Measurements from ENCODE around the gene RASD2.

RASD2 gene

GRCh38 chr22:35561796-35562526 is 21.3 kb downstream of the RASD2 start:
- no peak for DNase-seq

DNA sequence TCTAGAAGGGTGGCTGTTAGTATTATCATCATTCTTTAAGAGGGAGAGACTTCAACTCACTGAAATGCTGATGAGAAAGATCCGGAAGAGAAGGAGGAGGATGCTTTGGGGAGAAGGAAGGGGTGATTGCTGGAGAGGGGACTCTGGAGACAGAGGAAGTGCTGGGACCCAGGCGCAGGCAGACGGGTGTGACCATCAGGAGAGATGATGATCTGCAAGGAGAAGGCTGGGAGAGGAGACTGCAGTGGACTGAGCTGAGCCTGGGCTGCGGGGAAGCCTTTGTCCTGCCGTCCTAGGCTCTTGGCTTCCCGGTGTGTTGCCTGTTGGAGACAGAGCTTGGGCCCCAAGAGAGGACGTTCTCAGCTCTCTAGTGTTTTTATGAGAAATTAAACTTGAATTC is 22.6 kb downstream of the RASD2 start:
- DNase-seq = no peak

GRCh38 chr22:35564975-35565867 is 24.6 kb downstream of the RASD2 start:
- no peak for DNase-seq

DNA sequence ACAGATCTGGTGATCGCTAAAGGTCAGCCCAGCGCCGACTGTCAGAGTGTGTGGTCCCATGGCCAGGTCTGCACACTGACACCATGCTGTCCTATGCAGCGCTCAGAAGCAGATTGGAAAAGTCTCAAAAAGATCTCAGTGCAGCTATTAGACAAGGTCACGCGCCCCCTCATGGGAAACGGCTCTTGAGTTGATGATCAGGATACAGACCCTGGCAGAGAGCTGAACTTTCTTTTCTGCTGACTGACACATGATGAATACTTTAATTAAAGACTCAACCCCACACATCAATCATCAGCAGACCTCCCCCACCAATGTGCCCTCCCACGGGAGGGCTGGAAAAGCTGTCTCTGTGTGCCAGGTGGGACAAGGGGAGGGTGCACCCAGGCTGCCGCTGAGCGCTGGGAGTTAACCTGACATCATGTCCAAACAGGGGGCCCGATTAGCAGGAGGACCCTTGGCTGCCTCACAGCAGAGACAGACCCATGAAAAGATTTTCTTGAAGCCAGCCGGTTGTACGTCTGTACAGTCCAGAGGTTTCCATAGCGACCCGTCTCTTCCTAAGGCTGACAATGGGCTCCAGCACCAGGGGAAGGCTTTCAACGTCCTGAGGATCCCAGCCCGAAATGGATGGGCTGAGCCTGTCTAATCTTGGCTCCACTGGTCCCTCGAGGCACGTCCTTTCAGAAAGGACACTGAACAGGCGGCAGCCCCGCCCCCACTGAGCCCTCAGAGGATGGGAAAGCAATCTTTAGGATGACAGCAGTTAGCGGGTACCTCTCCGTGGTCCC is 26.9 kb downstream of the RASD2 start:
- no peak for DNase-seq

GRCh38 chr22:35568751-35569739 is 28.4 kb downstream of the RASD2 start:
- DNase-seq = no peak

DNA sequence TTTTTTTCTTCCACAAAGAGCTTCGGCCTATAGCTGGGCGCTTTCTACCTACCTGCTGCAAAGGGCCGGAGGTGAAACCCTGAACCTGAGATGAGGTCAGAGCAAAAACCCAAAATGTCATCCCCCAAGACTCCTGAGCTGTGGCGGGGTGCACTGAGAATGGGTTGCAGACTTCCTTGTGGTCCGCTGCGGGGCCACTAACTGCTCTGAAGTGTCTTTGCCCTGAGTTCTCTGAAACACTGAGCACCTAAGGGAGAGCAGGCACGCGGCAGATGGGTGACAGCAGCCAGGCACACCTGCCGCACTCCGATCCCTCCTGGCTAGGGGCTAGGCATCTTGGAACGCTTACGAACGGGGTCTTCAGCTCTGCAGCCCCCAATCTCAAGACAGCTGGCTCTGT is 29.3 kb downstream of the RASD2 start:
- no peak for DNase-seq

DNA sequence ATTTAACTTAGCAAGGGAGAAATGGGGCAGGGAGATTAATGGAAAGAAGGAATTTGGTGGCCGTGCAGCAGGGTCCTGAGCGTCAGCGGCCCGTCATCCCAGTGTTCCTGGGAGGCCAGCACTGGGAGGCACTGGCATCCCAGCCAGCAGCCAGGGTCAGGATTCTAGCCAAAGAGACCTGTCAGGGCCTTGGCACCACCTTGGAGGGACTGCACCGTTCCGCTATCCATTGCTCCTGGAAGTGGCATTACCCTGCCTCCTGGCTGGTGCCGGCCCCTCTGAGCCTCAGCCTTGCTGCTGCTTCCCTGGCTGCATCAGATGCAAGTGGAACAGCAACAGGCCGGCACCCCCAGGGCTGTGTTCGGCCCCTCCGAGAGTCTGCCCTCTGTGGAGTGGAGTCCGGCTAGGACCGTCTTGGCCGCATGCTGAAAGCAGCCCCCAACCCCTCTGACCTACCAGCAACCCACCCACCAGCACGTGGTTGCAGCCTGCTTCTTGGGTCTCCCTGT is 30.1 kb downstream of the RASD2 start:
- DNase-seq = no peak

DNA sequence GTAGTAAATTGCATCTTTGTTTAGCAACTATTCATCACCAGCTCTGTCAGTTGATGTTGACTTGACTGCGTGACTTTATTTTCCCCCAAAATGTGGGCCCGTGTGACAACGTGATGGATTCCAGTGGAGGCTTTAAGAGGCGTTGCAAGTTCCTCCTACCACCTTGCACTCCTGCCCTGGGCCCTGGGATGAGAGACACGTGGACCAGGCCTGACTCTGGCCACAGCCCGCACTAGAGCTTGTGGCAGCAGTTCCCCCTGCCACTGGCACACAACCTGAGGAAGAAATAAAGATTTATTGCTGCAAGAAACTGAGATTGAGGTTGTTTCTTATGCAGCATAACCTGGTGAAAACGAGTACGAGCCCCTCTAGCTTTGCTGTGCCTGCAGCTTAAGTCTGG is 31.9 kb downstream of the RASD2 start:
- DNase-seq = no peak

DNA sequence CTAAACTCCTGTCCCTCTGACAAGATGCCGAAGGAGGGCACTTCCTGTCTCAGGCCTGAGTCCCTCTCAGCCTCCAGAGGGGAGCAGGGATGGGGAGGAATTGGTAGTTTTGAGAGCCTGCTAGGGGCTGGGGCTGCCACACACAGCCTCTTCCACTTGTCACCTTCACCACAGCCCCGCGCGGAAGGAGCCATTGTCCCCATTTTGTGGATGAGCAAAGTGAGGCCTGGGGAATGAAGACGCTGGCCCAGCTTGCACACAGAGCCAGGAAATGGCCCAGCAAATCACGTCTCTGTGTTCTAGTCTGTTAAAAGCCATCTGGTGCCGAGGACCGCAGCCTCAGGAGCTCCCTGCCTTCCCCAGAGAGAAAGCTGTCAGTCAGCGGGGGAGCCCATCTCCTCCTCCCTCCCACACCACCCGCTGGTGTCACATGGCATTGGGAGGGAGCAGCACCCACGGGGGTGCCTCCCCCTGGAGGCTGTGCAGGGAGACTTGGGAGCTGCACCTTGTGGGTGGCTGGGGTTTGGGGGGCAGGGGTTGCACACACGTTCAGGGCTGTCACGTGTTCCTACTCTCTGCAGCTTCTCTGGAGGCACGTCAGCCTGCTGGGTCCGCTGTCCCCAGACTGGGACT is 34.6 kb downstream of the RASD2 start:
- DNase-seq = no peak

- DNase-seq = no peak
These were observed 36.0 kb downstream of the RASD2 start for GRCh38 chr22:35576671-35577070.

DNA sequence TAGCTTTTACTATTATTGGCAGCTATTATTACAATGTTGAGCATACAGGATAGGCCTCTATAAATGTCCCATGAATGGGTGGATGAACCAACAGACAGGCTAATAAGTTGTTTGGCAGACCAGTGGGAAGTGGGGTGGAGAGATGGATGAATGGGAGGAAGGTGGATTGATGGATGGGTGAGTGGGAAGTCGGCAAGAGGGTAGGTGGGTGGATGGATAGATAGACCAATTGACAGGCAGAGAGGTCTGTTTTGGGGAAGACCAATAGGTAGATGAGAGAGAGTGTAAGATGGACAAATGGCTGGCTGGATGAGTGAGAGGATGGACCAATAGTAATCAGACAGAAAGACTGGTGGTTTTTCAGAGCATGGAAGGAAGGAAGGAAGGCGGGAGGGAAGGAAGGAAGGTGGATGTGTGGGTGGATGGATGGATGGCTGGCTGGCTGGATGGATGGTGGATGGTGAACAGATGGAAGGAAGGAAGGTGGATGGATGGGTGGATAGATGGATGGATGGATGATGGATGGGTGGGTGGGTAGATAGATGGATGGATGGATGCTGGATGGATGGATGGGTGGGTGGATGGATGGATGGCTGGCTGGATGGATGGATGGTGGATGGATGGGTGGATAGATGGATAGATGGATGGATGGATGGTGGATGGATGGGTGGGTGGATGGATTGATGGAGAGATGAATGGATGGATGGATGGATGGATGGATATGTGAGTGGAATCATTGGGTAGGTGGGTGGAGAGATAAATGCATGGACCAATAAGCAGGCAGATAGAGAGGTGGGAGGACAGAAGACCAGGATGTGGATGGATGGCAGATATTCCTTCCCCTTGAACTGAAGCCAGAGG is 37.4 kb downstream of the RASD2 start:
- DNase-seq = no peak

DNA sequence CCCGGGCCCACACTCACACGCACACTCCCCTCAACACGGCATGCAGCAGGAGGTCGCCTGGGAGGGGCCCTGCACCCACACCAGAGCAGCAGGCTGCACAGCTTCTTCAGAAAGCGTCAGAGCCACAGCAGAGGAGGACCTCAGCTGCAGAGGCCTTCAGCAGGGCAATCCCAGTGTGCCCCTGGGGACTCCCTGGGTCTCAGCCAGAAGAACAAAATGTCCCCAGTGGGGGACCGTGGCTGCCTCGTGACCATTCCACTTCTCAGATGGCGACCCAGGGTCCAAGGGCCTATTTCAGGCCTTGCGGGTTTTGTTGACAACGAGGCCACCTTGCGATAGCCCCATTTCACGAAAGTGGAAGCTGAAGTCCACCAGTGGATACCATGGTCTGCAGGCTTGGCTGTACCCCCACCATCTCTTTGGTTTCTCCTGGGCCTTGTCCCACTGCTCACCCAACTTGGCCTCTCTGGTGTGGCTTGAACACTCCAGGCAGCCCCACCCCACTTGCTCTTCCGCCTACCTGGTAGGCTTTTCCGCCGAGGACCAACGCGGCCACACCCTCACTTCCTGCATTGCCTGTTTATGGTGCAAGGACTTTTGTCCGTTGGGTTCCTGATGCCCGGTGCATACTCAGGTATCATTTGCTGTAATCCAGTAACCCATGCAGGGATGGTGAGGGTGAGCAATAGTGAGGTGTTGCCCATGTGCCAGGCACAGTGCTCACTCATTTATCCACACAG is 38.4 kb downstream of the RASD2 start:
- no peak for DNase-seq

- no peak for DNase-seq
These were observed 39.9 kb downstream of the RASD2 start for GRCh38 chr22:35580351-35581022.

DNA sequence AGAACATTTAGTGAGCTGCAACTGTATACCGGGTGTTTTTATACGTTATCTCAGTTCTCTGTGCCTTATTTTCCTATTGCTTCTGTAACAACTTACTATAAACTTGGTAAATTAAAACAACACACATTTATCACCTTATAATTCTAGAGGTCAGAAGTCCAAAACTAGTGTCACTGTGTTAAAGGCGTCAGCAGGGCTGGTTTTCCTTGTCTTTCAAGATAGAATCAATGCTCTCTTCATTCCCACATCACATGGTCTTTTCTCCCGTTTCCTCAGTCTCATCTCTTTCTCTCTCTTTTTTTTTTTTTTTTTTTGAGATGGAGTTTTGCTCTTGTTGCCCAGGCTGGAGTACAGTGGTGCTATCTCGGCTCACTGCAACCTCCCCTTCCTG is 40.4 kb downstream of the RASD2 start:
- DNase-seq = no peak

DNA sequence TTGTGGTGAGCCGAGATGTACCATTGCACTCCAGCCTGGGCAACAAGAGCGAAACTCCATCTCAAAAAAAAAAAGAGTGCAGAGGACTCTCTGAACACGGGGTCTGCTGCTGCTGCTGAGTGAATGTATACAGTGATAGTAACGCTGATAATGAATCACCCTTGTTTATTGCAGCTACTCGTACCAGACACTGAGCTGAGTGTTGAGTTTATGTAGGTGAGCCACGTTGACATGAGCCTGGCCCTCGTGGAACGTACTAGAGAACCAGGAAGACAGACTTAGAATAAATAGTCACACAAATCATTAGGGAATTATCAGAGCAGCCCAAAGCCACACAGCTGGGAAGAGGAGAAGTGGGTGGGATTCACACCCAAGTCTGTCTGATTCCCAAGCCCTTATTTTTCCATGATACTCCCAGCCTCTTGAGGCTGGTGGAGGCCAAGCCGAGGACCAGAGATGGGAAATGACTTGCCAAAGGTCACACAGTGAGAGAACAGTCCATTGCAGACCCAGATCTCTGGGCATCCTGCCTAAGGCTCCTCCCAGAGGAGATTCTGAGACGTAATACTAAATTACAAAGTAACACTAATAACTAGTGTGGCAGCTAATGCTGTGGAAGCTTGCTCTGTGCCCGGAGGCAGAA is 41.7 kb downstream of the RASD2 start:
- DNase-seq = no peak

GRCh38 chr22:35582861-35583670 is 42.4 kb downstream of the RASD2 start:
- DNase-seq = peak; percentile 18

DNA sequence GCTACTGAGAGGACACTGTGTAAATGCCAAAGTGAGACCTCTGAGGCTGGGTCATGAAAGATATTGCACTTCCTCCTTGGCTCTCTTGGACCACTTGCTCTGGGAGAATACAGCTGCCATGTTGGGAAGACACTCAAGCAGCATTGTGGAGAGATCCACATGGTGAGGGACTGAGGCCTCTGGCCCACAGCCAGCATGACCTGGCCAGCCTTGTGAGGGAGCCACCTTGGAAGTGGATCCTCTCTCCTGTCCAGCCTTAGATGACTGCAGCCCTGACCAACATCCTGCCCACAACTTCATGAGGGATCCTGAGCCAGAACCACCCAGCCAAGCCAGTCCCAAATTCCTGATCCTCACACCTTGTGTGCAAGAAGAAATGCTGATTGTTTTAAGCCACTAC is 46.1 kb downstream of the RASD2 start:
- no peak for DNase-seq

GRCh38 chr22:35587447-35587870 is 46.8 kb downstream of the RASD2 start:
- DNase-seq = no peak

Data from effector CD8-positive, alpha-beta T cell (primary cell).